Fibroblast of the aortic adventitia (primary cell): ENCODE measurements around the gene DNAH9. TPM values are rescaled to one million over a fixed set of nuclear protein-coding genes. Genes with fewer than 3 reads are reported as not detected.

Experiments used
- DNase-seq: peaks from one replicate; pipeline ENCODE4 v3.0.0-alpha.2; 2010; ENCODE audit warnings: low read depth
- H3K4me3 ChIP-seq: 2 replicates; pipeline ENCODE4 v1.5.1; 2011; ENCODE audit warnings: low read depth, mild to moderate bottlenecking, control low read depth, low read length, moderate library complexity
- total RNA-seq: library from RNA; depleted of rRNA; stranded (reverse); fragments of >200 nt; gene quantifications from 2 replicates; pipeline ENCODE4 v1.2.3, GENCODE V29; 2012; ENCODE audit warnings: low replicate concordance
- TF ChIP-seq, protein P1 (sequence below): IDR thresholded peaks from 2 replicates; pipeline ENCODE4 v1.5.1; 2011; ENCODE audit warnings: mild to moderate bottlenecking, low read length, control low read depth, inconsistent platforms; ENCODE audit not compliant: insufficient read depth

Gene DNAH9
- total RNA-seq, 1 donor = not detected

GRCh38 chr17:11618861-11619566 lies 20.7 kb downstream of the DNAH9 start:
- TF ChIP-seq, protein P1, sequence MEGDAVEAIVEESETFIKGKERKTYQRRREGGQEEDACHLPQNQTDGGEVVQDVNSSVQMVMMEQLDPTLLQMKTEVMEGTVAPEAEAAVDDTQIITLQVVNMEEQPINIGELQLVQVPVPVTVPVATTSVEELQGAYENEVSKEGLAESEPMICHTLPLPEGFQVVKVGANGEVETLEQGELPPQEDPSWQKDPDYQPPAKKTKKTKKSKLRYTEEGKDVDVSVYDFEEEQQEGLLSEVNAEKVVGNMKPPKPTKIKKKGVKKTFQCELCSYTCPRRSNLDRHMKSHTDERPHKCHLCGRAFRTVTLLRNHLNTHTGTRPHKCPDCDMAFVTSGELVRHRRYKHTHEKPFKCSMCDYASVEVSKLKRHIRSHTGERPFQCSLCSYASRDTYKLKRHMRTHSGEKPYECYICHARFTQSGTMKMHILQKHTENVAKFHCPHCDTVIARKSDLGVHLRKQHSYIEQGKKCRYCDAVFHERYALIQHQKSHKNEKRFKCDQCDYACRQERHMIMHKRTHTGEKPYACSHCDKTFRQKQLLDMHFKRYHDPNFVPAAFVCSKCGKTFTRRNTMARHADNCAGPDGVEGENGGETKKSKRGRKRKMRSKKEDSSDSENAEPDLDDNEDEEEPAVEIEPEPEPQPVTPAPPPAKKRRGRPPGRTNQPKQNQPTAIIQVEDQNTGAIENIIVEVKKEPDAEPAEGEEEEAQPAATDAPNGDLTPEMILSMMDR = no peak
- no peak for DNase-seq
- no peak overlapping the region for H3K4me3 ChIP-seq

DNA sequence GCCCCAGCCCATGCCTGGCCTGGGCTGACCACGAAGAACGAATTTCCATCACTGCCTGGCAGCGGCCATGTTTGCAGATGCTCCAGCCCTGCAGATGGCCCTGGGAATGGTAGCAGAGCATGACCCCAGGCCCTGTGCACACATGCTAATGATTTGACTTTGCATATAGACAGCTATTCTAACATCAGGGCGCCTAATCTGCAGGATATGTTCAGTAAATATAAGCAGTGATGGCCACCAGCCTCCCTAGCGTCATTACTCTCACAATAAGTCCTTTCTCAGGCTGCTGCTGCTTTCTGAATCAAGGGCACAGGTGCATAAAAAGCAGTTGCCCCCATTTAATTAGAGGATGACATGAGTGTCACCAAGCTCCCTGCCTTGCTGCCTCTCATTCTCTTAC lies 24.2 kb downstream of the DNAH9 start:
- H3K4me3 ChIP-seq = no peak overlapping the region
- DNase-seq = no peak
- TF ChIP-seq, protein P1 = no peak

- no peak for DNase-seq
- TF ChIP-seq, protein P1 = no peak
- H3K4me3 ChIP-seq = no peak overlapping the region
Observed at GRCh38 chr17:11624976-11625375, 26.7 kb downstream of the DNAH9 start.

DNA sequence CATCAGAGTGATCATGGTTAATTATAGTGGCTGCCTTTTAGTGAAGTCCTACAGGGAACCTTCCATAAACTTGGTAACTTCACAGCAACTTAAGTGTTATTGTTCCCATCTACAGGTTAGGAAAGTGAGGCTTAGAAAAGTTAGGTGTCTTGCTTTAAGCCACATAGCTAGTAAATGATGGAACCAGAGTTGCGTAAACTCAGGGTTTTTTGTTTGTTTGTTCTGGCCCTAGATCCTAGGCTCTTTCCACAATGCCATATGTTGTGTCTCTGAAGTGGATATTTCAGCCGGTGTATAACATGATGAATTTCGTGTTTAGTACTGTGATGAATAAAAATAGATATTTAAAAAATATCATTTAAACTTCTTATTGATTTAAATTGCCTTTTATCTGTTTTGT lies 27.6 kb downstream of the DNAH9 start:
- H3K4me3 ChIP-seq = no peak overlapping the region
- TF ChIP-seq, protein P1 = no peak
- DNase-seq = no peak

- no peak overlapping the region for H3K4me3 ChIP-seq
- TF ChIP-seq, protein P1 = no peak
- no peak for DNase-seq
Observed at GRCh38 chr17:11627301-11627940, 29.2 kb downstream of the DNAH9 start.

- DNase-seq = no peak
- TF ChIP-seq, protein P1 = no peak
- H3K4me3 ChIP-seq = no peak overlapping the region
Observed at GRCh38 chr17:11628374-11628773, 30.1 kb downstream of the DNAH9 start.
